OCI-LY1 (cell line): ENCODE results near the gene ACKR3.

ENCODE experiments used
- CTCF ChIP-seq: fragments of 200-600 bp; sonication (generic), shearing (Covaris generic); IDR thresholded peaks from 2 replicates; pipeline ENCODE4 v1.5.1; 2017; ENCODE audit warnings: mild to moderate bottlenecking, antibody characterized with exemption, low read length, moderate library complexity, mixed read lengths
- EZH2 ChIP-seq: fragments of 200-600 bp; sonication (generic), shearing (Covaris generic); IDR thresholded peaks from 2 replicates; pipeline ENCODE4 v1.8.0; 2017; ENCODE audit warnings: borderline replicate concordance, mixed run types, mild to moderate bottlenecking, antibody characterized with exemption, low read length, moderate library complexity, mixed read lengths

GRCh38 chr2:236605345-236605734 is 35.7 kb downstream of the ACKR3 start:
- TF ChIP-seq CTCF (no peak), EZH2 (no peak)
